Thyroid gland (tissue), 4 donors: Measurements from ENCODE around the gene ASB15. TPM values are rescaled to one million over a fixed set of nuclear protein-coding genes. Genes with fewer than 3 reads are reported as not detected.

Source experiments
- DNase-seq, 2 donors: peaks; one replicate each; pipeline ENCODE4 v3.0.0-alpha.2; 2019
- H3K27ac ChIP-seq, 3 donors: fragments of 200-600 bp; sonication (generic); 1 replicate in 2 of 3; 2 replicates in 1 of 3; pipeline ENCODE4 v1.5.1; 2016 to 2019; ENCODE audit warnings: mild to moderate bottlenecking in 1 of 3, moderate library complexity in 1 of 3
- H3K27me3 ChIP-seq: fragments of 200-600 bp; sonication (generic); one replicate; pipeline ENCODE4 v1.5.1; 2019
- H3K36me3 ChIP-seq, 2 donors: fragments of 200-600 bp; sonication (generic); one replicate each; pipeline ENCODE4 v1.5.1; 2016 to 2019
- H3K4me1 ChIP-seq, 2 donors: fragments of 200-600 bp; sonication (generic); one replicate each; pipeline ENCODE4 v1.5.1; 2017 to 2019
- H3K4me3 ChIP-seq, 3 donors: fragments of 200-600 bp; sonication (generic); replicated peaks in 1 of 3; 1 replicate in 2 of 3; 2 replicates in 1 of 3; pipeline ENCODE4 v1.5.1; 2016; ENCODE audit warnings: mild to moderate bottlenecking in 1 of 3
- H3K9me3 ChIP-seq: fragments of 200-600 bp; sonication (generic); one replicate; pipeline ENCODE4 v1.5.1; 2017
- POLR2A ChIP-seq, 2 donors: fragments of 450-650 bp; IDR thresholded peaks; one replicate each; pipeline ENCODE4 v1.6.1; 2017; ENCODE audit warnings: antibody characterized with exemption in 2 of 2, mild to moderate bottlenecking in 2 of 2, moderate library complexity in 1 of 2
- WGBS, 2 donors: methylation state at CpG; one replicate each; pipeline ENCODE4 v1.1.5; 2017; 5-methylcytosine and 5-hydroxymethylcytosine counted together
- intact Hi-C: fragments of 100-400 bp; cut with DNase I; formaldehyde crosslinking; loops from one replicate; pipeline ENCODE4 v1.15.1; 2023
- total RNA-seq, 4 donors: library from RNA; depleted of rRNA; stranded (reverse); fragments of >200 nt; gene quantifications; one replicate each; pipeline ENCODE4 v1.2.3, GENCODE V29; 2016
- TF ChIP-seq, protein P1 (sequence below), 6 experiments: fragments of 200-600 bp in 3 of 6; fragments of 450-650 bp in 3 of 6; sonication (generic) in 3 of 6; IDR thresholded peaks; one replicate each; pipeline ENCODE4 v1.5.1; 2016 to 2019; ENCODE audit warnings: antibody characterized with exemption in 6 of 6, mild to moderate bottlenecking in 2 of 6, inconsistent platforms in 1 of 6, moderate library complexity in 1 of 6

Gene ASB15
- total RNA-seq, 4 donors from 2014 or later = not detected

DNA sequence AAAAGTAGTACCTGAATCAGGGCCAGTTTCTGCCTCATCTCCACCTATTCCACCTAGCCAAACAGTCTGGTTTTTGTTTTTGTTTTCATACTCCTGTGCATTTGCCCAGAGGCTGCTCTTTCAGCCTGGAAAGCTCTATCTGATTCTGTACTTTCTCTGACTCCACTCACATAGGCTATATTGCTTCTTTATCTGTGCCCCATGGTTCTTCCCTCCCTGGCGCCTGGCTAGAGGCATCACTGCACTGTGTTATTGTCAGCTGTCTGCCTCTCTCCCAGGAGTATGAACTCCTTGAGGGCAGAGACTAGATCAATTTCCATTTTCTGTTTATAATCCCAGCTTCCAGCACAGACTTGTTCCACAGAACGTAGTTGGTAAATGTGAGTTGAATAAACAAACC, 49.0 kb downstream of the ASB15 start:
- Histone ChIP-seq H3K27me3 (no peaks in the 10 kb centered on the region), H3K9me3 (no peaks in the 10 kb centered on the region), H3K36me3 (no peaks in the 10 kb centered on the region), H3K27ac (no peak overlapping the region), H3K4me3 (no peak overlapping the region), H3K4me1 (no peaks in the 10 kb centered on the region)
- intact Hi-C loops = no loop called here
- no peak for DNase-seq
- 71 to 88% methylated on average over 2 of the region's 2 CpGs for WGBS, 2 donors
- TF ChIP-seq POLR2A (IDR thresholded peaks at IDR 0.05) = no peak
- TF ChIP-seq, protein P1, sequence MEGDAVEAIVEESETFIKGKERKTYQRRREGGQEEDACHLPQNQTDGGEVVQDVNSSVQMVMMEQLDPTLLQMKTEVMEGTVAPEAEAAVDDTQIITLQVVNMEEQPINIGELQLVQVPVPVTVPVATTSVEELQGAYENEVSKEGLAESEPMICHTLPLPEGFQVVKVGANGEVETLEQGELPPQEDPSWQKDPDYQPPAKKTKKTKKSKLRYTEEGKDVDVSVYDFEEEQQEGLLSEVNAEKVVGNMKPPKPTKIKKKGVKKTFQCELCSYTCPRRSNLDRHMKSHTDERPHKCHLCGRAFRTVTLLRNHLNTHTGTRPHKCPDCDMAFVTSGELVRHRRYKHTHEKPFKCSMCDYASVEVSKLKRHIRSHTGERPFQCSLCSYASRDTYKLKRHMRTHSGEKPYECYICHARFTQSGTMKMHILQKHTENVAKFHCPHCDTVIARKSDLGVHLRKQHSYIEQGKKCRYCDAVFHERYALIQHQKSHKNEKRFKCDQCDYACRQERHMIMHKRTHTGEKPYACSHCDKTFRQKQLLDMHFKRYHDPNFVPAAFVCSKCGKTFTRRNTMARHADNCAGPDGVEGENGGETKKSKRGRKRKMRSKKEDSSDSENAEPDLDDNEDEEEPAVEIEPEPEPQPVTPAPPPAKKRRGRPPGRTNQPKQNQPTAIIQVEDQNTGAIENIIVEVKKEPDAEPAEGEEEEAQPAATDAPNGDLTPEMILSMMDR (IDR thresholded peaks at IDR 0.05) = no peak

DNA sequence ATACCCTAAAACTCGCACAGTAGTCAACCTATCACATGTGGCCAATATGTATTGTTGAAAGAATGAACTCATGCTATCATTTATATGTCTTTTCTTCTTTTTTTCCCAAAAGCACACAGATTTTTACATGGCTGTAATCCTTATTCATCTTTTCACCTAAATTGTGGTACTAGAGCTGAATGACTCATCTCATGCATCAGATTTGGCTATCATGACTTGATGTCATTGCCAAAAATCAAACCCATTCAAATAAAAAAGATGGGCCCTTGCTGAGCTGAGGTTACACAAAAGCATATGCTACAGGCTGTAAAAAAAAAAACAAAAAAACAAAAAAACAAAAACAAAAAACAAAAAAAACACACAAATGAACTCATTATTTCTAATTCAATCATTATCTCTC, 50.8 kb downstream of the ASB15 start:
- TF ChIP-seq, protein P1 (IDR thresholded peaks at IDR 0.05) = no peak
- no peak for TF ChIP-seq POLR2A (IDR thresholded peaks at IDR 0.05)
- intact Hi-C loops = no loop called here
- WGBS, 2 donors = 92 to 100% methylated on average over 1 of the region's 1 CpG
- no peaks in the 10 kb centered on the region for H3K9me3 ChIP-seq
- H3K36me3 ChIP-seq = no peaks in the 10 kb centered on the region
- H3K4me1 ChIP-seq = no peaks in the 10 kb centered on the region
- H3K27ac ChIP-seq = no peak overlapping the region
- no peak overlapping the region for H3K4me3 ChIP-seq
- no peaks in the 10 kb centered on the region for H3K27me3 ChIP-seq
- no peak for DNase-seq

DNA sequence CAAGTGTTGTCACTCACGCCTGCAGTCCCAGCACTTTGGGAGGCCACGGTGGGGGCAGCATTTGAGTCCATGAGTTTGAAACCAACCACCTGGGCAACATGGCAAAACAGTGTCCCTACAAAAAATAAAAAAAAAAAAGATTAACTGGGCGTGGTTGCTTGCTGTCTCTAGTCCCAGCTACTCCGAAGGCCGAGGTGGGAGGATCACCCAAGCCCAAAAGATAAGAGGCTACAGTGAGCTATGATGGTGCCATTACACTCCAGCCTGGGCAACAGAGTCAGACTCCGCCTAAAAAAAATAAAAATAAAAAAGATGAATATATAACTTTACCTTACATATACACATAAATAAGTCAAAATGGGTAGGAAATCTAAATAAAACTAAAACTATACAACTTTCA, 51.5 kb downstream of the ASB15 start:
- WGBS, 2 donors = 89 to 93% methylated on average over 6 of the region's 6 CpGs
- H3K4me3 ChIP-seq = no peak overlapping the region
- intact Hi-C loops = no loop called here
- no peaks in the 10 kb centered on the region for H3K9me3 ChIP-seq
- no peaks in the 10 kb centered on the region for H3K4me1 ChIP-seq
- H3K27me3 ChIP-seq = no peaks in the 10 kb centered on the region
- no peak for DNase-seq
- H3K36me3 ChIP-seq = no peaks in the 10 kb centered on the region
- H3K27ac ChIP-seq = no peak overlapping the region
- TF ChIP-seq POLR2A (IDR thresholded peaks at IDR 0.05) = no peak
- TF ChIP-seq, protein P1 (IDR thresholded peaks at IDR 0.05) = no peak

DNA sequence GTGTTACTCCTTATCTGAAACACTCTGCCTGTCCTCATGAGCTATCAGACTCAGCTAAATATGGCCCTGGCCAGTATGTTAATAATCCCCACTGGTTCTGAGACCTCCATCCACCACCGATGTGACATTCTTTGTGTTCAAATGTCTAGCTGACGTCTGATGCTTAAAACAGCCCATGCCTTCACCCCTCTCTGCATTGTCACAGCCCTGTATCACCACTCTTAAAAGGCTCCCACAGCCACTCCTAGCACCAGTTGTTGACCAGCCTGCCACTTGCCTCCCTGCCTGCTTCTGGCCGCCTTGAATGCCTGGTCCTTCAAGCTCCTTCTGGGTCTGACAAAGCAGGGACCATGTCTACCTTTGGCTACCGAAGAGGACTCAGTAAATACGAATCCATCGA, 54.0 kb downstream of the ASB15 start, which contains the start of gene LMOD2:
LMOD2 (plus strand) TSS at position 253 of the 400 bp plus-strand sequence; CDS start at position 351, 98 bp downstream.
- TF ChIP-seq, protein P1 (IDR thresholded peaks at IDR 0.05) = no peak
- TF ChIP-seq POLR2A (IDR thresholded peaks at IDR 0.05) = no peak
- no peak for DNase-seq
- WGBS, 2 donors = 75 to 79% methylated on average over 6 of the region's 6 CpGs
- Histone ChIP-seq H3K4me3 (no peak within 1 kb of the TSS), H3K9me3 (no peaks in the 10 kb centered on the region), H3K27ac (no peak within 1 kb of the TSS), H3K4me1 (no peaks in the 10 kb centered on the region), H3K27me3 (no peaks in the 10 kb centered on the region), H3K36me3 (no peaks in the 10 kb centered on the region)
- intact Hi-C loops = no loop called here

DNA sequence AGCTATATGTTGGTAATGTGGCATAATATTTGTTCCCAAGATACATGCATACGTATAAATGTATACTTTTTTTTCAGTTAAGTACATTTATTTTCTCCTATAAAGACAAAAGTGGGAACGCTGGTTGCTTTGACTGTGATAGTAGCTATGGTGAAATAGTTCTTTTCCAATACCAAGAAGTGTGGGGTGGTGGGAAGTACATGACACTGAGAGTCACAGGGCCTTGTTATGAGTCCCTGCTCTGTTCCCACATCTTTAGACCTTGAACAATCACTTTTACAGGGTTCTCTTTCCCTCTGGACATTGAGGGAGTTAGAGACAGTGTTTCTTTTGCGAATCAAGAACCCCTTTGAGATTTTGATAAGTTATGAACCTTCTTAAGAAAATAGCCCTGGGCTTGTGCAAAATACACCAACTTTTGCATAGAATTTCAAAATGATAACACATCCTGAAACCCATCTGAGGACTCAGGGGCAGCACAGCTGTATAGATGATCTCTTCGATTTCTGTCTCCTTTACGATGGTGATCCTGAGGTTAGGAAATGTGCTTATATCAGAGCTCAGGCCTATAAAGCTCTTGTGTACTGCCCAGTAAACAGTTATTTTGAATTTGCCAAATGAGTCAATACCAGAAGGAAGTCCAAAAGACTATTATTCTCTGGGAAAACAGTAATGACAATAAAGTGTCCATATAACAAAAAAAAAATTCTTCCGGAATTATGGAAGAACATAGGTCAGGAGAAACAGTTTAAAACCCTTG, 55.1 kb downstream of the ASB15 start:
- Histone ChIP-seq H3K4me3 (no peak overlapping the region), H3K36me3 (no peaks in the 10 kb centered on the region), H3K9me3 (no peaks in the 10 kb centered on the region), H3K4me1 (no peaks in the 10 kb centered on the region), H3K27me3 (no peaks in the 10 kb centered on the region), H3K27ac (no peak overlapping the region)
- DNase-seq = no peak
- no peak for TF ChIP-seq POLR2A (IDR thresholded peaks at IDR 0.05)
- TF ChIP-seq, protein P1 (IDR thresholded peaks at IDR 0.05) = no peak
- intact Hi-C loops = no loop called here
- 87 to 91% methylated on average over 6 of the region's 6 CpGs for WGBS, 2 donors
